ENCODE data around the gene PXYLP1. TPM values are rescaled to one million over a fixed set of nuclear protein-coding genes. Genes with fewer than 3 reads are reported as not detected.

Gene PXYLP1
- total and polyA plus RNA-seq, 9 of the 15 experiments (the other 6 are each of a cell fraction or from before 2014, with no cell fraction given), result 0.80 to 2.9 (median 1.3) TPM

GRCh38 chr3:141275973-141276372 lies 44.3 kb downstream of the PXYLP1 start (continued):
- no peak for TF ChIP-seq AFF4 (CRISPR knock-in tag; IDR thresholded peaks at IDR 0.05)
- TF ChIP-seq SMAD4 (CRISPR knock-in tag; conservative IDR thresholded peaks at IDR 0.05), result no peak
- TF ChIP-seq U2AF2 (optimal IDR thresholded peaks at IDR 0.05; ENCODE audit: low read depth, low read length), result no peak
- 0 out of 2 replicates have a peak, but pooled peaks have one; percentile 41 for TF ChIP-seq IRF9 (tag; IDR thresholded peaks at IDR 0.05)

GRCh38 chr3:141276398-141276797 lies 44.8 kb downstream of the PXYLP1 start:
- FAIRE-seq, result no peak
- DNase-seq (ENCODE audit: extremely low read depth in 1 of 4, low spot score in 3 of 4), result no peak
- intact Hi-C loops (cut with micrococcal nuclease) (loop anchor here (5.0 kb wide), 1 partner anchor 44 kb away; the partner anchor contains the start of gene PXYLP1), in situ Hi-C loops (cut with MboI) (no loop called here)
- Histone ChIP-seq H3K9me3 (replicated peaks; ENCODE audit: control insufficient read depth, insufficient read depth, low read depth, low read length) (no peaks in the 10 kb centered on the region), H3K4me1 (replicated peaks in 1 of 2; ENCODE audit: control insufficient read depth in 2 of 2, insufficient read depth in 2 of 2, low read length in 2 of 2) (peaks cover 0 to 5% of the 10 kb centered on the region in 2 experiments; a peak in 3 of 5 replicates), H3K9me1 (ENCODE audit: control insufficient read depth, insufficient read depth, low read length) (no peaks in the 10 kb centered on the region), H3K27me3 (ENCODE audit: control insufficient read depth in 2 of 2, insufficient read depth in 2 of 2, low read length in 2 of 2) (peaks cover 16 to 38% of the 10 kb centered on the region in 2 experiments), H3K36me3 (ENCODE audit: control insufficient read depth, insufficient read depth, low read length) (no peaks in the 10 kb centered on the region), H4K20me1 (replicated peaks; ENCODE audit: control insufficient read depth, insufficient read depth, low read length) (no peaks in the 10 kb centered on the region), H3K9ac (ENCODE audit: insufficient read depth in 1 of 2, low read depth in 2 of 2, low read length in 2 of 2) (no peak overlapping the region), H3K79me2 (ENCODE audit: control insufficient read depth, insufficient read depth, low read length) (no peaks in the 10 kb centered on the region), H3K4me2 (ENCODE audit: insufficient read depth, low read length) (no peak overlapping the region), H3K4me3 (no peak overlapping the region), H2AFZ (ENCODE audit: low read depth, low read length) (no peak overlapping the region), H3K27ac (ENCODE audit: extremely low read depth, low read depth, low read length) (no peak overlapping the region)
- no TSS peak for BruUV-seq (replicated peaks)
- POLR2A ChIA-PET, result no interaction called here
- WGBS (ENCODE audit: insufficient coverage, low coverage, missing lambda C conversion rate), result 3% methylated on average over 9 of the region's 9 CpGs
- no peak for ATAC-seq
- CTCF ChIA-PET (ENCODE audit: low intra/inter-chr PET ratio), result no interaction called here
- no peak for TF ChIP-seq HSF4 (CRISPR knock-in tag; IDR thresholded peaks at IDR 0.05; ENCODE audit: borderline replicate concordance)
- TF ChIP-seq IRF9 (tag; IDR thresholded peaks at IDR 0.05), result no peak
- no peak for TF ChIP-seq EWSR1 (IDR thresholded peaks at IDR 0.05; ENCODE audit: borderline replicate concordance, low read depth, partially characterized antibody)
- TF ChIP-seq HMGN3 (IDR thresholded peaks at IDR 0.05; ENCODE audit: borderline replicate concordance, extremely low read depth, insufficient read length, low read depth, low read length), result no peak
- no peak for TF ChIP-seq RBM22 (IDR thresholded peaks at IDR 0.05; ENCODE audit: low read depth, low read length, poor library complexity, severe bottlenecking)
- TF ChIP-seq CEBPG (CRISPR knock-in tag; IDR thresholded peaks at IDR 0.05), result no peak
- TF ChIP-seq CEBPG (tag; conservative IDR thresholded peaks at IDR 0.05 in 1 of 2, IDR thresholded peaks at IDR 0.05 in 1 of 2), result peak in 1 of 2 experiments; percentile 48; a peak in 2 of 4 replicates
- TF ChIP-seq CEBPB (tag; IDR thresholded peaks at IDR 0.05), result peak; percentile 67

Measured in K562 (cell line).